ENCODE results near the gene SRSF9.
"Not testable (repeated sequence)": the region's sequence is repeated elsewhere in the genome, so short reads cannot be mapped to it uniquely, and the experiment has no call there.

Gene SRSF9, protein sequence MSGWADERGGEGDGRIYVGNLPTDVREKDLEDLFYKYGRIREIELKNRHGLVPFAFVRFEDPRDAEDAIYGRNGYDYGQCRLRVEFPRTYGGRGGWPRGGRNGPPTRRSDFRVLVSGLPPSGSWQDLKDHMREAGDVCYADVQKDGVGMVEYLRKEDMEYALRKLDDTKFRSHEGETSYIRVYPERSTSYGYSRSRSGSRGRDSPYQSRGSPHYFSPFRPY

DNA sequence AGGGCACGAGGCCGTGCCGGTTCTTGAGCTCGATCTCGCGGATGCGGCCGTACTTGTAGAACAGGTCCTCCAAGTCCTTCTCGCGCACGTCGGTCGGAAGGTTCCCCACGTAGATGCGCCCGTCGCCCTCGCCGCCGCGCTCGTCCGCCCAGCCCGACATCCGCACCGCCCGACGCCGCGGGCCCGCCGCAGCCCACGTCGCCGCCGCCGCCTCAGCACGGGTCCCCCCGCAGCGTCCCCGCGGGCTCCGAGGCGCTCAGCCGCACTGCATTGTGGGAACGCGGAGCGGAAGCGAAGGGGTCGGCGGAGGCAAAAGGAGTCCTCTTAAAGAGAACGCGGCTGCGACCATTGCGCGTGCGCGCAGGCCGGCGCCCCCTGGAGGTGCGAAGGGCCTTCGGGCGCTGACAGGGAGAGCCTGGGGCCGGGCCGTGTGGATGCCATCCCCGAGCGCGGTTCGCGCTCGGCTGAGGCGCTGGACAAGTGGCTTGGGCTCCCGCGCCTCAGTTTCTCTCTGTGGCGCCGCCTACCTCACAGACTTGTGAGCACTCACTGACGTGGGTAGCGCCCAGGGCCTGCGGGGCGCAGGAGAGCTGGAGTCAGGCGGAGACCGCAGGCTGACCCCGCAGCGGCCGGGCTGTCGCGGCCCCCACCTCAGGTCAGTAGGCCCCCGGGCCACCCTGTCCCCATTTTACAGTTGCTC lies at the start of gene SRSF9:
Gene SRSF9 (minus strand): TSS at position 299 of the 700 bp plus-strand sequence. CDS start 139 bp downstream, at position 160.
- DNase-seq: peak; percentile 99

DNA sequence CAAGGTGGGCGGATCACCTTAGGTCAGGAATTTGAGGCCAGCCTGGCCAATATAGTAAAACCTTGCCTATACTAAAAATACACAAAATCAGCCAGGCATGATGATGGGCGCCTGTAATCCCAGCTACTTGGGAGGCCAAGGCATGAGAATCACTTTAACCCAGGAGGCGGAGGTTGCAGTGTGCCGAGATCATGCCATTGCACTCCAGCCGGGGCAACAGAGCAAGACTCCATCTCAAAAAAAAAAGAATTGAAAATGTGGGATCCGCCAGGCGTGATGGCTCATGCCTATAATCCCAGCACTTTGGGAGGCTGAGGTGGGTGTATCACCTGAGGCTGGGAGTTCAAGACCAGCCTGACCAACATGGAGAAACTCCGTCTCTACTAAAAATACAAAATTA lies 49.8 kb upstream of the SRSF9 start:
- not testable (repeated sequence) for DNase-seq

DNA sequence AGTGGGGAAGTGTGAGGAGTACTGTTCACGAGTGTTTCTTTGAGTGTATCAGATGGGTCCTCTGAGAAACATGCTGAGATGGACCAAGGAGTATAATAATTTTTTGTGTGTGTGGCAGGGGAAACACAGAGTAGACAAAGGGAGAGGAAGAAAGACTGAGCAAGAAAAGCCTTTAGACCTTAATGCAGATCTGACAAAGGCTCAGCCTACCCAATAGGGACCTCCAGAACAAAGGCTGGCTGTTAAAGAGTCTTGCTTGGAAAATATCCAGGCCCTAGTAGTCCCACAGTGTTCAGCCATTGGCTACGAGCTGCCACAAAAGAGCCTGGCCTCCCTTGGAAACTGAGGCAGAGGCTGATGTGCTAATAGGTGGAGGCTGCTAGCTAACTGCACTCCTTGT lies 45.9 kb upstream of the SRSF9 start:
- no peak for DNase-seq

- DNase-seq: no peak
Observed at GRCh38 chr12:120514002-120514401, 44.5 kb upstream of the SRSF9 start.

DNA sequence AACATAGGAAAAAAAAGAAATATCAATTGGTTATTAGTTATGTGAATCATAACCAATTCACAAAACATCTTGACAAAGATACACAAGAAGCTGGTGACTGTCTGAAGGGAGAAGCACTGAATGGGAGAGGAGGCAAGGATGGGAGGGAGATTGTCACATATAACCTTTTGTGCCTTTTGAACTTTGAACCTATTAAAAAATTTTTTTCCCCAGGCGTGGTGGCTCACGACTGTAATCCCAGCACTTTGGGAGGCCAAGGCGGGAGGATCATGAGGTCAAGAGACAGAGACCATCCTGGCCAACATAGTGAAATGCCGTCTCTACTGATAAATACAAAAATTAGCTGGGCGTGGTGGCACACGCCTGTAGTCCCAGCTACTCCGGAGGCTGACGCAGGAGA lies 39.0 kb upstream of the SRSF9 start:
- no peak for DNase-seq

- no peak for DNase-seq
Observed at GRCh38 chr12:120504587-120504986, 35.0 kb upstream of the SRSF9 start.

DNA sequence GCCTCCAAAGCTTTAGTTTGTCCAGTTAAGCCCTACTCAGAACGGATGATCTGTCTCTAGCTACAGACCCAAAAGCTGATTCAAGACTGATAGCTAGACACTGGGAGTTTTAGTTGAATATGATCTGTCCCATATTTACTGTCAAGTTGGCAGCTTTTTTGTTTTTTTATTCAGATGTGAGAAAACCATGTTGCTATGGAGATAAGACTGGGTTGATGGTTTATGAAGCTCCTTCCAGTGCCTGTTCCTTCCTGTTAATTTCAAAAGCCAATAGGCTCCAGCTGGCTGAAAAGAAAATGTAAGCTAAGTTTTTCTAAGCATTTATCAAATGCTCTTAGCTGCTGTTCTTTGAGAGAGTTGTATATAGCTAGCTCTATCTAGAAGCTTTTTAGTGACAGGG lies 31.0 kb upstream of the SRSF9 start:
- DNase-seq: no peak

GRCh38 chr12:120498870-120499515 lies 29.4 kb upstream of the SRSF9 start:
- DNase-seq: no peak

- no peak for DNase-seq
Observed at GRCh38 chr12:120497524-120498150, 28.1 kb upstream of the SRSF9 start.

GRCh38 chr12:120496413-120497340 lies 27.1 kb upstream of the SRSF9 start:
- peak; percentile 49 for DNase-seq

DNA sequence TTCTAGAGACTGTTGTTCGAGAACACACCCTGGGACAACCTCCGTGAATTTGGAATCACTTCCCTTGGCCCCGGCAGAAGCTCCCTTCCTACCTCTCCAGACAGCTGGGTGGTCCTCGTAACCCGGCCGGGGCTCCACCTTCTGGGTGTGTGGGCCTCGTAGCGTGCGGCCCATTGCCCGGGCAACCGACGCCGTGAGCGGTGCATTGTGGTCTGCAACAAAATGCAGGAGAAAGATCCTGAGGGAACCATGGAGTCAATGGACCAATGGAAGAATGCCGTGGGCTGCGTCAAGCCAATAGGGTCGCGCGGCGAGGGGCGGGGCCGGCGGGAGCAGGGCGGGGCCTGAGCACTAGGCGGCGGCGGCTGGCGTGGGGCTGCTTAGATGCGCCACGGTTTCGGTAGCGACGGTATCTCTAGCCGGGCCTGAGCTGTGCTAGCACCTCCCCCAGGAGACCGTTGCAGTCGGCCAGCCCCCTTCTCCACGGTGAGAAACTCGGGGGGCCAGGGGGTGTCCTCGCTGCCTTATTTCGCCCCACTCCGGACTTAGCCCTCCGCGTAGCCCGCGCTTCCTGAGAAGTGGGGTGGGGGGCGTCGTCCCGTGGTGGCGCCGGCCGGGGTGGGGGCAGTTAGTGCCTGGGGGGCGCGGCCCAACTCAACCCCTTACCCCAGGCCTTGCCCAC lies 26.3 kb upstream of the SRSF9 start, which contains the start of gene DYNLL1:
Gene DYNLL1 (plus strand): TSS at position 383 of the 682 bp plus-strand sequence. CDS start 309 bp downstream, outside the sequence.
- DNase-seq: peak; percentile 98

GRCh38 chr12:120495186-120495730 lies 25.7 kb upstream of the SRSF9 start:
- DNase-seq: no peak

DNA sequence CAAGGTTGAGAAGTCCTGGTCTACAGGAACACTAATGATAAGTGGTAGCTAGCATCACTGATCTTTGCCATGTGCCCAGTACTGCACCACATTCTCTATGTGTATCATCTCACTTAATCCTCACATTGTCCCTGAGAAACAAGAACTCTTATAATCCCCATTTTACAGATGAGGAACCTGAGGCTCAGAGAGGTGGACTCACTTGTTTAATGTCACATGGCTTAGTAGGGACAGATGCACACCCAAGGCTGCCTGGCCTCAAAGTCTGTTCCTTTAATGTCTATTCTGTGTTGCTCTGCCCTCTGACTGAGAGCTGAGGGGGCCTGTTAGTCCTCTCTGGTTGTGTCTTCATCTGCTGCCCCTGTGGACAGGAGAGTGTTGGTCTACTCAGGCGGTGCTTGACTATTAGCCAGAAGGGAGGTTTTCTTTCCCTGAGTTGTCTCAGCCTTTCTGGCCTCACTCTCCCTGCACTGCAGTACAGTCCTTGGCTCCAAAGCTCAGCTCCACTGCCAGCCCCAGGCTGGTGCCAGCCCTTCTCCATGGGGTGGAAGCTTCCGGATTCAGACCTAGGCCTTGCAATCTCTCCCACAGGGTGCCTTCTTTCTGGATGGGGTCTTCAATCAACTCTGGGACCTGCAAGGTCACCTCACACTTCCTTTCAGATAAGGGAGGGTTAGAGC lies 21.4 kb upstream of the SRSF9 start:
- DNase-seq: no peak

DNA sequence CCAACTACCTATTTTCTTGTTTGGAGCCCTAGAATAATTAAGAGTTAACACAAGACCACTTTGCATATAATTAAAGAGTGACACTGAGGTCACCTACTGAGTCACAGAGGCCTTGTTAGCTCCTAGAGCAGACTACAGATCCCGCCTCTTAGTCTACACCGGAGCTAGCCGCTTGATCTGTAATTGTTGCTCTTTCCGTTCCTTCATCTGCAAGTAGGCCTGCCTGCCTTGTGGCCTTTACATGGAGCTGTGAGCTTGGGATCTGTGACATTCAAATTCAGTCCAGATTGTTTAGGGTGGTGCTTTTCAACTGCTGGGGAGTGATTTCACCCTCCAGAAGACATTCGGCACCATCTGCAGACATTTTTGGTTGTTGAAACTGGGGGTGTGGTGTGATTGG lies 20.8 kb upstream of the SRSF9 start:
- DNase-seq: no peak

- no peak for DNase-seq
Observed at GRCh38 chr12:120489018-120489417, 19.5 kb upstream of the SRSF9 start.

GRCh38 chr12:120488057-120488640 lies 18.6 kb upstream of the SRSF9 start:
- no peak for DNase-seq

DNA sequence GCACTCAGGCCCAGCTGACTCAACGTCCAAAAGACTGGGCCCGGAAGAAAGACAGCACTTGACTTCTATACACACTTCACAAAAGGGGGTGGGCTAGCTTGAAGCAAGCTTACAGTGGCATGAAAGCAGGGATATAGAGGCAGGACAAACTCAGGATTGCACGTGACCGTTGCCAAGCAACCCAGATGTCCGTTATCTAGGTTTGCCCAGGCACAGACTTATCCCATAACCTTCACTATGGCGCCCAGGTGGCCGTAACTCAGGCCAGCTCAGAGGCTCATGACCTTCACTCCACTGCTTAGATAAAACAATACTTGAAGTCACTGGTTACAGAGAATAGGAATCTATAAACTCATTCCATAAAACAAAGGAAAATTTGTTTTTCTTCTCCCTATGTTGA lies 18.0 kb upstream of the SRSF9 start:
- not testable (repeated sequence) for DNase-seq

DNA sequence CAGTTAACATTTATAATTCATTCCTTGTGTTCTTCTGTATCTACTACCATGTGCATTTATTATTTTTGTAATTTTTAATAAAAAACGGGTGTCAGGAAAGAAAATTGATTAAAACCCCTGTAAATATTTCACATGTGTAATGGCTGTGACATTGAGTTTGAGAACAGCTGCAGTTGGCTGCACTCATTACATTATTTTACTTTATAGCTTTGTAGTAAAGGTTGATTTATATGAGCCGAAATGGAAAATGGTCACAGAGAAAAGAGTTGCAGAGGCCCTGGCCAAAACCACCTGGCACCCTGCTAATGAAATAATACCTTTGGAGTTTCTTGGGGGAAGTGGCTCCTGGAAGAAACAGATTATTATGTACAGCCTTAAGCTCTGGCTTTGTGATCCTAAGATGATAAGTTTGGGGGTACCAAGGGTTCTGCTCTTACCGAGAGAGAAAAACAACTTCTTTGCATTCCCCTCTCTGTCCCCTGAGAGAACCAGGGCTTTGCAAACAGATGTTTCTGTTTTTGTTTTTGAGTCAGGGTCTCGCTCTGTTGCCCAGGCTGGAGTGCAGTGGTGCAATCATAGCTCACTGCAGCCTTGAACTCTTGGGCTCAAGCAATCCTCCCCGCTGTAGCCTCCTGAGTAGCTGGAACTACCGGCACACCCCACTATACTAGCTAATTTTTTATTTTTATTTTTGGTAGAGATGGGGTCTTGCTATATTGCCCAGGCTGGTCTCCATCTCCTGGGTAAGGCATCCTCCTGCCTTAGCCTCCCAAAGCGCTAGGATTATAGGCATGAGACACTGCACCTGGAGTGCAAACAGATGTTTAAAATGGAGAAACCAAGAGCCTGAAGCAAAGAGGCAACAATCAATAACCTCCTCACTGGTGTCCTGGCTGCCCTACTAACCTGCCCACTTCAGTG lies 16.7 kb upstream of the SRSF9 start:
- no peak for DNase-seq

DNA sequence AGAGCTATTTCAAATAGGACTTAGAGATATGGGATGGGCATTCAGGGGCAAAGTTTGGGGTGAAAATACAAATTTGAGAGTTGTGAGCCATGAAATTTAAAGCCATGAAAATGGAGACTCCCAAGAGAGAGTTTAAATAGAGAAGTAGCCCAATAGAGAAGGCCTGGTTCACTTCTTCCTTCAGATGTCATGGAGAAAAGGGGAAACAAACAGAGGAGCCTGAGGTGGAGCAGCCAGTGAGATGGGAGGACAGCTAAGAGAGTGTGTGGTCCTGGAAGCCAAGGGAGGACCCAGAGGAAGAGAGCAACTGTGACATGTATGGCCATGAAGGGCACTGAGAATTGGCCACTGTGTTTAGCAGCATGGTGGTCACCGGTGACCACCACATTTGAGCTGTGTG lies 14.1 kb upstream of the SRSF9 start:
- no peak for DNase-seq

All from activated CD4-positive, alpha-beta T cell treated with anti-CD3 and anti-CD28 coated beads, Interleukin-10, Interleukin-2, amounts not matched to agents 100 ng/mL and 50 ng/mL, durations not matched to agents 16 hours and 8 hours (primary cell).